Esophagus muscularis mucosa (tissue), 4 donors: ENCODE measurements around the gene ZNF202. TPM values are rescaled to one million over a fixed set of nuclear protein-coding genes. Genes with fewer than 3 reads are reported as not detected.

Experiments used
- DNase-seq: peaks from one replicate; pipeline ENCODE4 v3.0.0-alpha.2; 2017; ENCODE audit errors: extremely low spot score
- H3K27ac ChIP-seq, 4 donors: fragments of 200-600 bp; sonication (generic); replicated peaks in 1 of 4; 1 replicate in 3 of 4; 2 replicates in 1 of 4; pipeline ENCODE4 v1.5.1; 2016 to 2019; ENCODE audit warnings: mild to moderate bottlenecking in 1 of 4
- H3K27me3 ChIP-seq, 4 donors: fragments of 200-600 bp; sonication (generic); one replicate each; pipeline versions ENCODE4 v1.5.1 to v1.6.0; 2016 to 2019
- H3K36me3 ChIP-seq, 4 donors: fragments of 200-600 bp; sonication (generic); one replicate each; pipeline ENCODE4 v1.5.1; 2016 to 2019
- H3K4me1 ChIP-seq, 4 donors: fragments of 200-600 bp; sonication (generic); one replicate each; pipeline ENCODE4 v1.5.1; 2016 to 2019
- H3K4me3 ChIP-seq, 4 donors: fragments of 200-600 bp; sonication (generic); 1 replicate in 2 of 4; 2 replicates in 2 of 4; pipeline ENCODE4 v1.5.1; 2016 to 2019; ENCODE audit warnings: mild to moderate bottlenecking in 4 of 4, moderate library complexity in 1 of 4
- H3K9me3 ChIP-seq, 4 donors: fragments of 200-600 bp; sonication (generic); 1 replicate in 3 of 4; 2 replicates in 1 of 4; pipeline ENCODE4 v1.5.1; 2016 to 2019
- EP300 ChIP-seq: sonication (generic); formaldehyde crosslinking; IDR thresholded peaks from one replicate; pipeline ENCODE4 v1.6.1; 2017; ENCODE audit warnings: antibody characterized with exemption
- POLR2A ChIP-seq: fragments of 450-650 bp; IDR thresholded peaks from one replicate; pipeline ENCODE4 v1.6.1; 2017; ENCODE audit warnings: antibody characterized with exemption, moderate library complexity, mild to moderate bottlenecking, low read depth
- POLR2AphosphoS5 ChIP-seq, 2 donors: sonication (generic); formaldehyde crosslinking; IDR thresholded peaks; one replicate each; pipeline ENCODE4 v1.6.1; 2017; ENCODE audit warnings: antibody characterized with exemption in 2 of 2
- WGBS: methylation state at CpG from one replicate; pipeline ENCODE4 v1.1.5; 2018; 5-methylcytosine and 5-hydroxymethylcytosine counted together
- intact Hi-C: fragments of 100-400 bp; cut with DNase I; formaldehyde crosslinking; loops from one replicate; pipeline ENCODE4 v1.15.1; 2023
- total RNA-seq, 4 donors: library from RNA; depleted of rRNA; stranded (reverse); fragments of >200 nt; gene quantifications; one replicate each; pipeline versions ENCODE4 v1.1.0 to v1.2.1, GENCODE V29; 2016
- TF ChIP-seq, protein P1 (sequence below), 3 experiments: fragments of 200-600 bp in 2 of 3; fragments of 450-650 bp in 1 of 3; sonication (generic) in 2 of 3; IDR thresholded peaks; one replicate each; pipeline ENCODE4 v1.5.1; 2017 to 2019; ENCODE audit warnings: antibody characterized with exemption in 3 of 3, mild to moderate bottlenecking in 2 of 3, moderate library complexity in 1 of 3

The ZNF202 gene
- total RNA-seq, 4 donors from 2014 or later, result 4.4 to 8.6 (median 7.4) TPM

DNA sequence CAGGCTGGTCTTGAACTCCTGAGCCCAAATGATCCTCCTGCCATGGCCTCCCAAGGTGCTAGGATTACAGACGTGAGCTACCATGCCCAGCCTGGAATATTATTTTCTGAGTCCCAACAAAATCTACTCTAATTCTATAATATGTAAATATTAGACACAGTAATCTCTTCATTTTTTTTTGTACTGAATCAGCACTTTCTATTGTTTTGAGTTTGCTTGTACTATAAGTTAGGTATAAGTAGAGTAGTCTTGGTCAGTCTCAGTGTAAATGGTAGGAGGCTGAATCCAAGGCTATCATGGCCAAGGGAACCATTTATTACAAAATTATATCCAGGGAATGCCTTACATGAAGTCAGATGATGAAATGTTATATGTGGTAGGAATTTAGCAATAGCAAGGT lies 32.5 kb upstream of the ZNF202 start:
- intact Hi-C loops, result no loop called here
- DNase-seq, result no peak
- TF ChIP-seq EP300, result no peak
- TF ChIP-seq POLR2A, result no peak
- TF ChIP-seq, protein P1, sequence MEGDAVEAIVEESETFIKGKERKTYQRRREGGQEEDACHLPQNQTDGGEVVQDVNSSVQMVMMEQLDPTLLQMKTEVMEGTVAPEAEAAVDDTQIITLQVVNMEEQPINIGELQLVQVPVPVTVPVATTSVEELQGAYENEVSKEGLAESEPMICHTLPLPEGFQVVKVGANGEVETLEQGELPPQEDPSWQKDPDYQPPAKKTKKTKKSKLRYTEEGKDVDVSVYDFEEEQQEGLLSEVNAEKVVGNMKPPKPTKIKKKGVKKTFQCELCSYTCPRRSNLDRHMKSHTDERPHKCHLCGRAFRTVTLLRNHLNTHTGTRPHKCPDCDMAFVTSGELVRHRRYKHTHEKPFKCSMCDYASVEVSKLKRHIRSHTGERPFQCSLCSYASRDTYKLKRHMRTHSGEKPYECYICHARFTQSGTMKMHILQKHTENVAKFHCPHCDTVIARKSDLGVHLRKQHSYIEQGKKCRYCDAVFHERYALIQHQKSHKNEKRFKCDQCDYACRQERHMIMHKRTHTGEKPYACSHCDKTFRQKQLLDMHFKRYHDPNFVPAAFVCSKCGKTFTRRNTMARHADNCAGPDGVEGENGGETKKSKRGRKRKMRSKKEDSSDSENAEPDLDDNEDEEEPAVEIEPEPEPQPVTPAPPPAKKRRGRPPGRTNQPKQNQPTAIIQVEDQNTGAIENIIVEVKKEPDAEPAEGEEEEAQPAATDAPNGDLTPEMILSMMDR (IDR thresholded peaks at IDR 0.05), result no peak
- no peaks in the 10 kb centered on the region for H3K4me1 ChIP-seq
- WGBS, result 91% methylated on average over 1 of the region's 1 CpG
- no peak overlapping the region for H3K27ac ChIP-seq
- H3K36me3 ChIP-seq, result no peaks in the 10 kb centered on the region
- H3K9me3 ChIP-seq, result no peaks in the 10 kb centered on the region
- H3K4me3 ChIP-seq, result no peak overlapping the region
- H3K27me3 ChIP-seq, result no peaks in the 10 kb centered on the region

DNA sequence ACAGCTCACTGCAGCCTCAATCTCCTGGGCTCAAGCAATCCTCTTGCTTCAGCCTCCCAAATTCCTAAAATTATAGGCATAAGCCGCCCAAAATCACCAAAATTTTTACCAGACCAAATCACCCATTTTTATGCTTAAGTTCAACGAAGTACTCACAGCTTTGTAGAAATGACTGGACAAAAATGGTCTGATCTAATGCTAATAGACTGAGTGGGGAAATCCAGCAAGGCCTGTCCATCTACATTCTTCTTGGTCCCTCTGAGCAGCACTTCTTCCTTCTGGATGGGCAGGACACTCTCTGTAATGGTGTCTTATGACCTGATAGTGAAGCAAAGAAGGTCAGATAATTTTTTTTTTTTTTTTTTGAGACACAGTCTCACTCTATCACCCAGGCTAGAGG lies 31.6 kb upstream of the ZNF202 start:
- intact Hi-C loops, result no loop called here
- TF ChIP-seq POLR2A, result no peak
- TF ChIP-seq, protein P1 (IDR thresholded peaks at IDR 0.05), result no peak
- no peak for TF ChIP-seq POLR2AphosphoS5 (IDR thresholded peaks at IDR 0.05)
- TF ChIP-seq EP300, result no peak
- no peak overlapping the region for H3K27ac ChIP-seq
- no peaks in the 10 kb centered on the region for H3K27me3 ChIP-seq
- WGBS, result 81% methylated on average over 2 of the region's 2 CpGs
- H3K4me1 ChIP-seq, result no peaks in the 10 kb centered on the region
- no peaks in the 10 kb centered on the region for H3K9me3 ChIP-seq
- H3K4me3 ChIP-seq, result no peak overlapping the region
- H3K36me3 ChIP-seq, result no peaks in the 10 kb centered on the region
- no peak for DNase-seq

DNA sequence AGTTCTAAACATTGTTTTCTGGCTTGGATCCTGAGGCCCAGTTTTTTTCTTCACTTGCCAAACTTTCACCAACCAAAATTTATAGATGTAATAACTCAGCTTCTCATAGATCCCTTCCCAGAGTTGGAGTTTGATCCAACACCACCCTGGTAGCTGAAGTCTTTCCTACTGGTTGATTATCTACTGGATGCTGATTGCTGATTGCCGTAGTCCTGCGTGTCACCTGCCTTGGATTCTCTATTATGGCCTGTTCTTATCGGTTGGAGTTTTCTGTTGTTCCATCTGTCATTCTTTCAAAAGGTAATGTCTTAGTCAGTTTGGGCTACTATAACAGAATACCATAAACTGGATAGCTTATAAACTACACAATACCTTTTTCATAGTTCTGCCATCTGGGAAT lies 30.2 kb upstream of the ZNF202 start:
- 95% methylated on average over 3 of the region's 3 CpGs for WGBS
- H3K27ac ChIP-seq, result no peak overlapping the region
- no peaks in the 10 kb centered on the region for H3K4me1 ChIP-seq
- intact Hi-C loops, result no loop called here
- H3K36me3 ChIP-seq, result no peaks in the 10 kb centered on the region
- H3K4me3 ChIP-seq, result no peak overlapping the region
- DNase-seq, result no peak
- TF ChIP-seq, protein P1 (IDR thresholded peaks at IDR 0.05), result no peak
- TF ChIP-seq POLR2AphosphoS5 (IDR thresholded peaks at IDR 0.05) (no peak), EP300 (no peak), POLR2A (no peak)
- H3K27me3 ChIP-seq, result no peaks in the 10 kb centered on the region
- H3K9me3 ChIP-seq, result no peaks in the 10 kb centered on the region

DNA sequence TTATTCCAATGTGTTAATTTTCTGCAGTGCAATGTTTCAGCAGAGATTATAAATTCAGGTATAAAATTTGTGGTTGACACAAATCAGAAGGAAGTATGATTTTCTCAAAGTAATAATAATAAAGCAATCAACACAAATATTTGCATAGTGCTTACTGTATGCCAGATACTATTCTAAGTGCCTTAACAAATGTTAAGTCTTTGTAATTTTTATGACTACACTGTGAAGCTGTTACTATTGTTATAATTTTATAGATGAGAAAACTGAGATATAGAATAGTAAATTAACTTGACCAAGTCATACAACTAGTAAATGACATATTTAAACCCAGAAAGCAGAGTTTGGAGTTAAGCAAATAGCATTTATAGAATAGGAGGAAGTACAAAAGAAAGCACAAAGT lies 29.3 kb upstream of the ZNF202 start:
- Histone ChIP-seq H3K36me3 (no peaks in the 10 kb centered on the region), H3K4me3 (no peak overlapping the region), H3K9me3 (no peaks in the 10 kb centered on the region), H3K27ac (no peak overlapping the region), H3K27me3 (no peaks in the 10 kb centered on the region), H3K4me1 (no peaks in the 10 kb centered on the region)
- intact Hi-C loops, result no loop called here
- no peak for DNase-seq
- TF ChIP-seq EP300 (no peak), POLR2AphosphoS5 (IDR thresholded peaks at IDR 0.05) (no peak), POLR2A (no peak)
- TF ChIP-seq, protein P1 (IDR thresholded peaks at IDR 0.05), result no peak

DNA sequence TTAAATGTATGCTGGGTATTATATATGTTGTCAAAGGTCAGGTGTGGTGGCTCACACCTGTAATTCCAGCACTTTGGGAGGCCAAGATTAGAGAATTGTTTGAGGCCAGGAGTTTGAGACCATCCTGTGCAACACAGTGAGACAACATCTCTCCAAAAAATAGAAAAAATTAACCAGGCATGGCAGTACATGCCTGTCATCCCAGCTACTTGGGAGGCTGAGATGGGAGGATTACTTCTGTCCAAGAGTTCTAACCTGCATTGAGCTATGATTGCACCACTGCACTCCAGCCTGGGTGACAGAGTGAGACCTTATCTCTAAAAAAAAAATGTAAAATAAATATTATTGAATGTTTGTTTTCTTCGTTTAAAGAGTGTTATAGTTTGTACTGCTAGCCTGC lies 24.1 kb upstream of the ZNF202 start:
- no peak for TF ChIP-seq EP300
- TF ChIP-seq, protein P1 (IDR thresholded peaks at IDR 0.05), result no peak
- TF ChIP-seq POLR2AphosphoS5 (IDR thresholded peaks at IDR 0.05), result no peak
- TF ChIP-seq POLR2A, result no peak
- Histone ChIP-seq H3K27me3 (no peaks in the 10 kb centered on the region), H3K4me1 (no peaks in the 10 kb centered on the region), H3K9me3 (peaks cover 0 to 17% (median 13%) of the 10 kb centered on the region in 4 donors), H3K27ac (no peak overlapping the region), H3K4me3 (no peak overlapping the region), H3K36me3 (no peaks in the 10 kb centered on the region)
- WGBS, result 58% methylated on average over 1 of the region's 1 CpG
- intact Hi-C loops, result no loop called here
- no peak for DNase-seq
